OCI-LY3 (cell line): ENCODE results near the gene PLA2G1B.

Experiments used
- H2AFZ ChIP-seq: fragments of 200-600, 300-600 bp; shearing (Covaris generic); 2 replicates; pipeline ENCODE4 v1.6.0; 2014; ENCODE audit warnings: antibody characterized with exemption, low read depth, low read length
- H3K27ac ChIP-seq: fragments of 200-600, 300-600 bp; sonication (generic); 2 replicates; pipeline ENCODE4 v1.5.1; 2014; ENCODE audit warnings: mild to moderate bottlenecking, low read length, moderate library complexity, mixed read lengths
- H3K27me3 ChIP-seq: fragments of 200-600, 300-600 bp; sonication (generic); 2 replicates; pipeline ENCODE4 v1.6.1; 2014; ENCODE audit warnings: low read depth, low read length, mixed read lengths
- H3K36me3 ChIP-seq: fragments of 200-600, 300-600 bp; sonication (generic); replicated peaks from 2 replicates; pipeline ENCODE3; 2014; ENCODE audit warnings: low read depth, low read length, mixed read lengths
- H3K4me1 ChIP-seq: fragments of 300-600, 200-600 bp; sonication (generic); 2 replicates; pipeline ENCODE4 v1.6.1; 2014; ENCODE audit warnings: low read length, mixed read lengths
- H3K4me2 ChIP-seq: fragments of 200-600, 300-600 bp; sonication (generic); 2 replicates; pipeline ENCODE4 v1.6.1; 2014; ENCODE audit warnings: low read length, mixed read lengths
- H3K4me3 ChIP-seq: fragments of 300-600, 200-600 bp; sonication (generic); 2 replicates; pipeline ENCODE4 v1.5.1; 2014; ENCODE audit warnings: antibody characterized with exemption, mild to moderate bottlenecking, low read length, moderate library complexity
- H3K79me2 ChIP-seq: fragments of 300-600, 200-600 bp; shearing (Covaris generic); 2 replicates; pipeline ENCODE4 v1.6.1; 2014; ENCODE audit warnings: mild to moderate bottlenecking, low read length, mixed read lengths
- H3K9ac ChIP-seq: fragments of 300-600, 200-600 bp; shearing (Covaris generic); 2 replicates; pipeline ENCODE4 v1.6.0; 2014; ENCODE audit warnings: mild to moderate bottlenecking, low read length, moderate library complexity
- H3K9me3 ChIP-seq: fragments of 200-600, 300-600 bp; shearing (Covaris generic); 2 replicates; pipeline ENCODE4 v1.6.1; 2014; ENCODE audit warnings: low read length, mixed read lengths; ENCODE audit not compliant: insufficient read depth
- H4K20me1 ChIP-seq: fragments of 200-600, 300-600 bp; sonication (generic); 2 replicates; pipeline ENCODE4 v1.6.1; 2016; ENCODE audit warnings: low read length, mixed read lengths; ENCODE audit not compliant: insufficient read depth
- CTCF ChIP-seq: fragments of 200-600, 300-600 bp; sonication (generic); IDR thresholded peaks from 2 replicates; pipeline ENCODE4 v1.5.1; 2014; ENCODE audit warnings: antibody characterized with exemption, low read length, low read depth
- EZH2phosphoT487 ChIP-seq: fragments of 200-600 bp; shearing (Covaris generic); IDR thresholded peaks from 2 replicates; pipeline ENCODE4 v1.6.1; 2018; ENCODE audit warnings: antibody characterized with exemption, mixed run types, low read depth

Gene PLA2G1B

GRCh38 chr12:120346681-120347080, 19.1 kb upstream of the PLA2G1B start:
- Histone ChIP-seq H3K27ac (no peak overlapping the region), H3K9ac (no peak overlapping the region), H3K4me3 (no peak overlapping the region), H2AFZ (no peak overlapping the region), H3K27me3 (no peaks in the 10 kb centered on the region), H4K20me1 (no peaks in the 10 kb centered on the region), H3K36me3 (no peaks in the 10 kb centered on the region), H3K79me2 (no peaks in the 10 kb centered on the region), H3K9me3 (no peaks in the 10 kb centered on the region), H3K4me1 (no peaks in the 10 kb centered on the region), H3K4me2 (no peak overlapping the region)
- TF ChIP-seq CTCF (no peak), EZH2phosphoT487 (no peak)

GRCh38 chr12:120346031-120346430, 18.5 kb upstream of the PLA2G1B start:
- H3K27me3 ChIP-seq, result no peaks in the 10 kb centered on the region
- H3K4me1 ChIP-seq, result no peaks in the 10 kb centered on the region
- no peak overlapping the region for H3K4me2 ChIP-seq
- H3K9ac ChIP-seq, result no peak overlapping the region
- H3K36me3 ChIP-seq, result no peaks in the 10 kb centered on the region
- no peaks in the 10 kb centered on the region for H3K9me3 ChIP-seq
- TF ChIP-seq EZH2phosphoT487 (no peak), CTCF (no peak)
- H2AFZ ChIP-seq, result no peak overlapping the region
- no peaks in the 10 kb centered on the region for H3K79me2 ChIP-seq
- H4K20me1 ChIP-seq, result no peaks in the 10 kb centered on the region
- no peak overlapping the region for H3K27ac ChIP-seq
- no peak overlapping the region for H3K4me3 ChIP-seq

- no peak for TF ChIP-seq CTCF
- TF ChIP-seq EZH2phosphoT487, result no peak
- no peaks in the 10 kb centered on the region for H3K36me3 ChIP-seq
- no peak overlapping the region for H2AFZ ChIP-seq
- no peaks in the 10 kb centered on the region for H3K27me3 ChIP-seq
- H3K9ac ChIP-seq, result no peak overlapping the region
- no peaks in the 10 kb centered on the region for H3K79me2 ChIP-seq
- no peak overlapping the region for H3K27ac ChIP-seq
- H4K20me1 ChIP-seq, result no peaks in the 10 kb centered on the region
- H3K9me3 ChIP-seq, result no peaks in the 10 kb centered on the region
- no peak overlapping the region for H3K4me2 ChIP-seq
- H3K4me3 ChIP-seq, result no peak overlapping the region
- no peaks in the 10 kb centered on the region for H3K4me1 ChIP-seq
Measured at GRCh38 chr12:120343692-120344091, 16.1 kb upstream of the PLA2G1B start.

DNA sequence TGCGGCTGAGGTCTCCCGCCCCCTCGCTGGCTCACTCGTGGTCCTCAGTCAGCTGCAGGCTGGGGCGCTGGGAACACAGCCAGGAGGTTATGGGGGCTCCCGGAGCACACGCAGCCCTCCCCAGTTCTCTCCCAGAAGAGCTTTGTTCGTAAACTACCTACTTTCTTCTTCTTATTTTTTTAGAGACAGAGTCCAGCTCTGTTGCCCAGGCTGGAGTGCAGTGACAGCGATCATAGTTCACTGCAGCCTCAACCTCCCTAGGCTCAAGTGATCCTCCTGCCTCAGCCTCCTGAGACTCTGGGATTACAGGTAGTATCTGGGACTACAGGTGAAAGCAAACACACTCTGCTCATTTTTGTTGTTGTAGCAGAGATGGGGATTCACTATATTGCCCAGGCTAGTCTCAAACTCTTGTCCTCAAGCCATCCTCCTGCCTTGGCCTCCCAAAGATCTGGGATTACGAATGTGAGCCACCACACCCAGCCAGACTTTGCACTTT, 15.5 kb upstream of the PLA2G1B start:
- no peak for TF ChIP-seq CTCF
- TF ChIP-seq EZH2phosphoT487, result no peak
- no peak overlapping the region for H3K9ac ChIP-seq
- H3K79me2 ChIP-seq, result no peaks in the 10 kb centered on the region
- no peak overlapping the region for H3K4me2 ChIP-seq
- no peaks in the 10 kb centered on the region for H4K20me1 ChIP-seq
- no peaks in the 10 kb centered on the region for H3K4me1 ChIP-seq
- H3K4me3 ChIP-seq, result no peak overlapping the region
- no peaks in the 10 kb centered on the region for H3K27me3 ChIP-seq
- no peak overlapping the region for H2AFZ ChIP-seq
- H3K36me3 ChIP-seq, result no peaks in the 10 kb centered on the region
- H3K9me3 ChIP-seq, result no peaks in the 10 kb centered on the region
- no peak overlapping the region for H3K27ac ChIP-seq
